GM18861 (cell line): Measurements from ENCODE around the gene RIT2.

Experiments used
- ATAC-seq: cut with Tn5 transposase; IDR thresholded peaks from one replicate; pipeline ENCODE4 v1.9.1; 2021; ENCODE audit not compliant: unreplicated experiment

RIT2 gene

GRCh38 chr18:43092539-43092938 lies 22.9 kb downstream of the RIT2 start:
- no peak for ATAC-seq

- ATAC-seq: no peak
Measured at GRCh38 chr18:43081396-43081795, 34.1 kb downstream of the RIT2 start.

- no peak for ATAC-seq
Measured at GRCh38 chr18:43080671-43081070, 34.8 kb downstream of the RIT2 start.

- ATAC-seq: no peak
Measured at GRCh38 chr18:43079422-43079821, 36.1 kb downstream of the RIT2 start.

- no peak for ATAC-seq
Measured at GRCh38 chr18:43078478-43079092, 36.9 kb downstream of the RIT2 start.

GRCh38 chr18:43077510-43078308 lies 37.8 kb downstream of the RIT2 start:
- no peak for ATAC-seq

- no peak for ATAC-seq
Measured at GRCh38 chr18:43073771-43074170, 41.7 kb downstream of the RIT2 start.

GRCh38 chr18:43068781-43069180 lies 46.7 kb downstream of the RIT2 start:
- ATAC-seq: no peak

- no peak for ATAC-seq
Measured at GRCh38 chr18:43067570-43067969, 47.9 kb downstream of the RIT2 start.

- no peak for ATAC-seq
Measured at GRCh38 chr18:43061816-43062215, 53.7 kb downstream of the RIT2 start.

- no peak for ATAC-seq
Measured at GRCh38 chr18:43061318-43061717, 54.2 kb downstream of the RIT2 start.

- ATAC-seq: no peak
Measured at GRCh38 chr18:43060020-43060419, 55.5 kb downstream of the RIT2 start.

- ATAC-seq: no peak
Measured at GRCh38 chr18:43054815-43055519, 60.5 kb downstream of the RIT2 start.

GRCh38 chr18:43049021-43049420 lies 66.5 kb downstream of the RIT2 start:
- ATAC-seq: no peak

GRCh38 chr18:43046322-43046721 lies 69.2 kb downstream of the RIT2 start:
- no peak for ATAC-seq

- ATAC-seq: no peak
Measured at GRCh38 chr18:43043626-43044025, 71.9 kb downstream of the RIT2 start.

GRCh38 chr18:43040281-43040680 lies 75.2 kb downstream of the RIT2 start:
- no peak for ATAC-seq

- ATAC-seq: no peak
Measured at GRCh38 chr18:43034683-43035500, 80.6 kb downstream of the RIT2 start.

- ATAC-seq: no peak
Measured at GRCh38 chr18:43031169-43031568, 84.3 kb downstream of the RIT2 start.

- ATAC-seq: no peak
Measured at GRCh38 chr18:43029414-43029813, 86.1 kb downstream of the RIT2 start.

- no peak for ATAC-seq
Measured at GRCh38 chr18:43022874-43023273, 92.6 kb downstream of the RIT2 start.
